Measurements from ENCODE around the gene RASGRF2.

- TF ChIP-seq CTCF (conservative IDR thresholded peaks at IDR 0.05; ENCODE audit: low read depth, low read length) (no peak), EZH2 (IDR thresholded peaks at IDR 0.05; ENCODE audit: low read length, unreplicated experiment) (no peak), EZH2phosphoT487 (IDR thresholded peaks at IDR 0.05; ENCODE audit: borderline replicate concordance, low read length) (no peak)
These were observed 185.3 kb downstream of the RASGRF2 start for GRCh38 chr5:81145329-81145935.

All from PC-3 (cell line).